AG04449 (cell line): ENCODE data around the gene LRTM2.

Source experiments
- CTCF ChIA-PET: fragments of 350-600 bp; formaldehyde crosslinking; extraction: SDS; loops from one replicate; lab custom pipeline; 2021; ENCODE audit warnings: antibody characterized with exemption; lab: Yijun Ruan, JAX
- POLR2A ChIA-PET: fragments of 400-600, 350-600 bp; formaldehyde crosslinking; extraction: SDS; loops from one replicate; lab custom pipeline; 2020; ENCODE audit warnings: antibody characterized with exemption, inconsistent platforms; lab: Yijun Ruan, JAX
- DNase-seq: peaks from one replicate; pipeline ENCODE4 v3.0.0-alpha.2; 2010; ENCODE audit warnings: low read depth, low spot score
- H3K4me3 ChIP-seq: 2 replicates; pipeline ENCODE4 v1.5.1; 2011; ENCODE audit warnings: low read depth, mild to moderate bottlenecking, control low read depth, low read length
- TF ChIP-seq, protein P1 (sequence below): IDR thresholded peaks from one replicate; pipeline ENCODE4 v1.5.1; 2011; ENCODE audit warnings: mild to moderate bottlenecking, moderate library complexity, low read length, control low read depth, inconsistent platforms; ENCODE audit not compliant: insufficient read depth; ENCODE audit errors: missing control alignments

The LRTM2 gene

DNA sequence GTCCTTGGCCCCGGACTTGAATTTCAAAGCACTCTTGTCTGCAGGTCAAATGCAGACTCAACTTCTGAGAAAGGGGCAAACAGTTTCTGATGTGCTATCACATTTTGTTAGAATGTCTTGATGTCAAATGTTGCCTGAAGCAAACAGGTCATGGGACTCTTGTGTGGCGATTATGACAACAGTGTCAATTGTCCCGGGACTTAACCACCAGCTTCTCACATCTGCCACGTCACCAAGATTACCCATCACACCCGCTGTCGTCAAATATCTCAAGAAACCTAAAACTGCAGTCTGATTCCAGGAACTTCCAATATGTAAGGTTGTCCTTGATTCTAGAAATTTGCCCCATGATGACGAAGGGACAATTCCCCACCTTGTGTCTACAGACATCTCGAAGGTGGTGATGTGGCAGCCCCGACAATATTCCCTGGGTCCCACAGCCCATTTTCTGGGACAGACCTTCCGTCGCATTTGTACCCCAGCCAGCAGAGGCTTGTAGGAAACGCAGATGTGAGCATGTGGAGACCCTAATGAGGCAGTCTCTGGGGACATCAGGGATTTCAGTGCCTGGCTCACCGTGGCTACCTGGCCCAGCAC lies 21.3 kb downstream of the LRTM2 start:
- CTCF ChIA-PET, result no interaction called here
- H3K4me3 ChIP-seq, result no peak overlapping the region
- DNase-seq, result no peak
- TF ChIP-seq, protein P1, sequence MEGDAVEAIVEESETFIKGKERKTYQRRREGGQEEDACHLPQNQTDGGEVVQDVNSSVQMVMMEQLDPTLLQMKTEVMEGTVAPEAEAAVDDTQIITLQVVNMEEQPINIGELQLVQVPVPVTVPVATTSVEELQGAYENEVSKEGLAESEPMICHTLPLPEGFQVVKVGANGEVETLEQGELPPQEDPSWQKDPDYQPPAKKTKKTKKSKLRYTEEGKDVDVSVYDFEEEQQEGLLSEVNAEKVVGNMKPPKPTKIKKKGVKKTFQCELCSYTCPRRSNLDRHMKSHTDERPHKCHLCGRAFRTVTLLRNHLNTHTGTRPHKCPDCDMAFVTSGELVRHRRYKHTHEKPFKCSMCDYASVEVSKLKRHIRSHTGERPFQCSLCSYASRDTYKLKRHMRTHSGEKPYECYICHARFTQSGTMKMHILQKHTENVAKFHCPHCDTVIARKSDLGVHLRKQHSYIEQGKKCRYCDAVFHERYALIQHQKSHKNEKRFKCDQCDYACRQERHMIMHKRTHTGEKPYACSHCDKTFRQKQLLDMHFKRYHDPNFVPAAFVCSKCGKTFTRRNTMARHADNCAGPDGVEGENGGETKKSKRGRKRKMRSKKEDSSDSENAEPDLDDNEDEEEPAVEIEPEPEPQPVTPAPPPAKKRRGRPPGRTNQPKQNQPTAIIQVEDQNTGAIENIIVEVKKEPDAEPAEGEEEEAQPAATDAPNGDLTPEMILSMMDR, result no peak
- POLR2A ChIA-PET, result no interaction called here

DNA sequence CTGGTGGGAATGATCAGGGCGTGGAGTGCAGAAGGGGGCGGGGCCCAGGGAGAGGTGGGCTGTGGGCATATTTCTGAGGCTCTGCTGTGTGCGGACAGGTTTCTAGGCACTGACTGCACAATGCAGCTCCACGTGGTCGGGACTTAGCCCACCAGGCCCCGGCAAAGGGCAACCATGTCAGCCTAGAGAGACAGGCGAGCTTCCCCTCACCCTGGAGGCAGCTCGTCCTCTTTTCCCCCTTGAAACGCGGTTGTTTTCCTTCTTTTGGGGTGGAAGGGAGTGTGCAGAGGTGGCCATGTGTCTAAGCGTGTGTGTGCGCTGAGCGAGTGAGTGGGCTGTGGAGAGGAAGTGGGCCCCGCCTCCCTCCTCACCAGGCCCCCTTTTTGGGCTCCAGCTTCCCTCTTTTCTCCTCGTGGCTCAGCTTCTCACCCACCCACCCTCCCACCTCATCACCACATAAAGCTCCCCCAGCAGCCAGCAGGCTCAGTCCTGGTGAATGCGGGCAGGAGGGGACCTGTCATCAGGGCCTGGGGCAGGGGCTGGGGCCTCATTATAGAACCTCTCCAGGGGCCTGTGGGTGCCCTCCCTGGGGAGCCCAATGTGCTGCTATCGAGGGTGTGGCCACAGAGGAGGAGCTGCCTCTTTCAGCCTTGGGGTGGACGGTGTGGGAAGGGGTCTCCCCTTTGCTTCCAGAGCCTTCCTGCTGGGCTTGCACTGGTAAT lies 22.0 kb downstream of the LRTM2 start:
- no peak overlapping the region for H3K4me3 ChIP-seq
- CTCF ChIA-PET, result no interaction called here
- POLR2A ChIA-PET, result no interaction called here
- no peak for DNase-seq
- TF ChIP-seq, protein P1, result no peak

DNA sequence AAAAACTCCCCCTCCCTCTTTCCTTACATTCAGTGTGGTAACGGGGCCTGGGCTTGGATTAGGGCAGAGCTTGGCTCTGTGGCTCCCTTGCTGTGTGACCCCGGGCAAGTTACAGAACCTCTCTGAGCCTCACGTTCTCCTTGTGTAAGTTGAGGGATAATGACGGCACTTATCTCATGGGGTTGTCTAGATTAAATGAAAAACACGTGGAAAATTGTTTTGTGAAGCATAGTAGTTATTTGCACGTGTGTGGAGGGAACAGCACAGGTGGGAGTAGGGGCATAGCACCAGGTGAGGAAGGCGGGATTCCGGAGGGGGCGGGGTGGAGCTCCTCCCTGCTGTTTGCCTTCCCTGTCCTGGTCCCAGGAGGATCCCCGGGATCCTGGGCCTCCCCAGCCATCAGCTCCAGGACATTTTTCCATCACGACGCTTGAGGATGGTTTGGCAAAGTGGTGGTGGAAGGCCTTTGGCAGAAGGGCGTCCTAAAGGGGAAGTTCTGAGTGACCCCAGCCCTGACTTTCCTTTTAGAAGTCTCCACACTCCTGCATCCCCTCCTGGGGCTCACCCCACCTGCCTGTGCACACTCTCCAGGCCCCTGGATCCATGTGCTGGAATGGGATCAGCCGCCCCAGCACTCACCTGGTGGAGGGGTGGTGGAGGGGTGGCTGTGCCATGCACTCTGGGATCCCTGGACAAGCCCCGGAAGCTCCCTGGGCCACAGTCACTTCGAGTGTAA lies 22.7 kb downstream of the LRTM2 start:
- H3K4me3 ChIP-seq, result no peak overlapping the region

DNA sequence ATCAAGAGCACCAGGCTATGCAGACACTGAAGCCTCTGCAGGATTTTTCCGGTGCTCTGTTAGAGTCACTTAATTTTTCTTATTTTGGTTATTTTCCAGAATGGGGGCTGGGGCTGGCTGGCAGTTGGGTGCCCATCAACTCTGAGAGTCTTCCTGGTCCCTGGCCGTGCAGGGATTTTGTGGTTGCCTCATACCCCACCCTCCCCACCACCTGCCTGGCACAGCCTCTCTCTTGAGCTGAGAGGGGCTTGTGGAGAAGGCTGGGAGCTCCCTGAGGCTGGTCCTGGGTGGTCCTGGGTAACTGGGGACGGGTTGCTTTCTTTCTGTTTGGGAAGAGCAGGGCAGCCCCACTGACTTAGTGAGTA lies 23.3 kb downstream of the LRTM2 start:
- POLR2A ChIA-PET, result no interaction called here
- no peak for DNase-seq
- no peak overlapping the region for H3K4me3 ChIP-seq
- CTCF ChIA-PET, result interaction anchor here (0.8 kb wide), 1 partner anchor 97 kb away, joined by 3 read pairs; no protein-coding TSS in a partner anchor
- TF ChIP-seq, protein P1, result no peak

More for the DNA sequence above, 22.7 kb downstream of the LRTM2 start:
- no peak for DNase-seq
- ChIA-PET POLR2A (no interaction called here), CTCF (no interaction called here)
- TF ChIP-seq, protein P1, result no peak

DNA sequence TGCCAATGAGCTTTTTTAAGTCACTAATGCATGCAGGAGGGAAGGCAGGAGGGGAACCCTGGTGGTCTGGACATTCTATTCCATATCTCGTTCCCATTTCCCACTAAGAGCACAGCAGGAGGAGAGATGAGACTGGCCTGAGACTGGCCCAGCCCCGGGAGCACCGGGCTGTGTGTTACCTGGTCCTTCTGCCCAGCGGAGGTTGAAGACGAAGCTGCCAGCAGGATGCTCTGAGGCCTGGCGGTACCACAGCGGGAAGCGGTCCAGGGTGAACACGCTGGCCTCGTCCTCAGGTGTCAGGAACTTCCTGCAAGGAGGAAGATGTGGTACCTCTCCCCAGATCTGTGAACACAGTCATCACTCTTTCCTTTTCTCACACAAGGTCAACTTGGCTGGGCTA lies 23.9 kb downstream of the LRTM2 start:
- POLR2A ChIA-PET, result no interaction called here
- DNase-seq, result no peak
- CTCF ChIA-PET, result interaction anchor here (0.8 kb wide), 1 partner anchor 96 kb away, joined by 3 read pairs; no protein-coding TSS in a partner anchor
- TF ChIP-seq, protein P1, result no peak
- H3K4me3 ChIP-seq, result no peak overlapping the region

DNA sequence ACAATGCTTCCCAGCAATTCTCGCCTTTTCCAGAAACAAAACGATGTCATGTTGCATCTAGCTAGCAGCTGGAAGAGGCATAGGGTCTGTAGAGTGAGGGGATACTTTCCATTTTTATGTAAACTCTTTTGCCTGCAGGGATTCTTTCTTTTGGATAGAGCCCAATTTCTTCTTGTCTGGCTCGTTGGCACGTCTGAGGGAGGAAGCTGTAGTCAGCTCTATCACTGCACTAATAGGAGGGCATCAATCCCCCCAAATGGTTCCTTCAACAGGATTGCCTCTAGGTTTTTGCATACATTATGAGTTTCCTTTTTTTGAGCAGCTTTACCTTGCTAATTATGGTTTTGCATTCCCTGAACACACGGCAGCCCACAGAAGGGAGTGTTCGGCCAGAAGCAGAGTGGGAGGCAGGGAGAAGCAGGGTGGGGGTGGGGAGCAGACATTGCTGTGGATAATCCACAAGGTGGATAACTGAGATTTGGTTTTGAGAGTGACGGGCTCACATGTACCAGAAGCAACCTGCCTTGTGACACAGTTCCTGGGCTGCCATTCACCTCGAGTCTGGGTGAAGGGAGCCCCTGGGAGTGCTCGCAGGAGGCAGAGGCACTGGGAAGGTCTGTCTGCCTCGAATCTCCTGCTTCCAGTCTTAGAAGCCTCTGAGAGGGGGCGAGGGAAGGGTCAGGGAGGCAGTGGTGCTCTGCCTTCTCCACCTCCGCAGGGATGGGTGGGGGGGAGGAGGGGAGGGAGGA lies 24.5 kb downstream of the LRTM2 start:
- H3K4me3 ChIP-seq, result no peak overlapping the region
- ChIA-PET CTCF (no interaction called here), POLR2A (no interaction called here)
- DNase-seq, result no peak
- TF ChIP-seq, protein P1, result no peak
